ENCODE measurements around the gene HOXA4. TPM values are rescaled to one million over a fixed set of nuclear protein-coding genes. Genes with fewer than 3 reads are reported as not detected.
A peak's percentile ranks its signal among the peaks of the same experiment; 100 is the strongest.

The HOXA4 gene
- total RNA-seq, 1 donor from 2014 or later, result not detected

GRCh38 chr7:27156916-27157701 is 26.6 kb upstream of the HOXA4 start:
- TF ChIP-seq CTCF (IDR thresholded peaks at IDR 0.05) (no peak), EZH2phosphoT487 (IDR thresholded peaks at IDR 0.05) (no peak), EZH2 (IDR thresholded peaks at IDR 0.05) (no peak)
- H3K27ac ChIP-seq, result no peak overlapping the region
- H3K36me3 ChIP-seq, result no peaks in the 10 kb centered on the region
- no peaks in the 10 kb centered on the region for H3K9me3 ChIP-seq (ENCODE audit: low read depth)
- Mint-ChIP-seq H3K27ac (no peak overlapping the region), H3K4me3 (peak overlapping the region; percentile 41), H3K4me1 (peaks cover 4% of the 10 kb centered on the region), H3K9me3 (peaks cover 19% of the 10 kb centered on the region), H3K36me3 (peaks cover 4% of the 10 kb centered on the region), H3K27me3 (ENCODE audit: insufficient read depth, low read depth) (peaks cover 91% of the 10 kb centered on the region)
- peaks cover 100% of the 10 kb centered on the region for H3K27me3 ChIP-seq
- H2AFZ ChIP-seq (replicated peaks), result no peak overlapping the region
- no peaks in the 10 kb centered on the region for H3F3A ChIP-seq (ENCODE audit: low read depth)
- H3K9ac ChIP-seq, result no peak overlapping the region
- no peaks in the 10 kb centered on the region for H3K4me1 ChIP-seq
- no peak for DNase-seq (ENCODE audit: low spot score)
- no peak overlapping the region for H3K4me2 ChIP-seq
- H3K79me2 ChIP-seq (ENCODE audit: low read depth), result no peaks in the 10 kb centered on the region
- peaks cover 62% of the 10 kb centered on the region for H4K20me1 ChIP-seq (ENCODE audit: low read depth)
- no peak overlapping the region for H3K4me3 ChIP-seq

DNA sequence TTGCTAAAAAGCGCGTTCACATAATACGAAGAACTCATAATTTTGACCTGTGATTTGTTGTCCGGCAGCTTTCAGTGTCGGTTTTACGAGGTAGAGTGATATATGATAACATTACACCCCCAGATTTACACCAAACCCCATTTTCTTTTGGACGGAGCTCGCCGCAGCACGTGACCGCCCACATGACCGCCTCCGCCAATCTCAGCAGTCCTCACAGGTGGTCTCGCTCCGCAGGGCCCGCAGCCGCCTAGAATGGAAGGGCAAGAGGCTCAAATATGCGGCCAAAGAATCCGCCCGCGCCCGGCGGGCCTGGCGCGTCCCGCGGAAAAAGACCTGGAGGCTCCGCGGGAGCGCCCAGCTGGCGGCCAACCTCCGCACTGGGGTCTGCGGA is 25.9 kb upstream of the HOXA4 start, which contains the start of gene HOXA7:
TSS of gene HOXA7 (minus strand) at position 168 of the 391 bp plus-strand sequence. CDS start at position 38, 130 bp downstream.
- peak; percentile 60 for DNase-seq (ENCODE audit: low spot score)
- H3K9me3 Mint-ChIP-seq, result peaks cover 23% of the 10 kb centered on the region

GRCh38 chr7:27155816-27156507 is 25.4 kb upstream of the HOXA4 start:
- no peaks in the 10 kb centered on the region for H3K9me3 ChIP-seq (ENCODE audit: low read depth)
- Mint-ChIP-seq H3K4me1 (peaks cover 10% of the 10 kb centered on the region), H3K9me3 (peaks cover 23% of the 10 kb centered on the region), H3K27me3 (ENCODE audit: insufficient read depth, low read depth) (peaks cover 93% of the 10 kb centered on the region), H3K4me3 (peak overlapping the region; percentile 68), H3K36me3 (peaks cover 4% of the 10 kb centered on the region), H3K27ac (no peak overlapping the region)
- no peaks in the 10 kb centered on the region for H3K4me1 ChIP-seq
- peak overlapping the region; percentile 53 for H3K4me2 ChIP-seq
- no peak overlapping the region for H3K27ac ChIP-seq
- H3K9ac ChIP-seq, result no peak overlapping the region
- no peaks in the 10 kb centered on the region for H3K79me2 ChIP-seq (ENCODE audit: low read depth)
- peaks cover 100% of the 10 kb centered on the region for H3K27me3 ChIP-seq
- peak; percentile 47 for DNase-seq (ENCODE audit: low spot score)
- TF ChIP-seq EZH2phosphoT487 (IDR thresholded peaks at IDR 0.05) (peak; percentile 96), CTCF (IDR thresholded peaks at IDR 0.05) (no peak), EZH2 (IDR thresholded peaks at IDR 0.05) (peak; percentile 96)
- no peaks in the 10 kb centered on the region for H3K36me3 ChIP-seq
- H3F3A ChIP-seq (ENCODE audit: low read depth), result no peaks in the 10 kb centered on the region
- H2AFZ ChIP-seq (replicated peaks), result no peak overlapping the region
- H3K4me3 ChIP-seq, result peak overlapping the region; percentile 18
- peaks cover 74% of the 10 kb centered on the region for H4K20me1 ChIP-seq (ENCODE audit: low read depth)

More for the DNA sequence above, 25.9 kb upstream of the HOXA4 start, which contains the start of gene HOXA7:
- Mint-ChIP-seq H3K27me3 (ENCODE audit: insufficient read depth, low read depth) (peaks cover 92% of the 10 kb centered on the region), H3K4me1 (peaks cover 6% of the 10 kb centered on the region), H3K4me3 (peak within 1 kb of the TSS; percentile 68), H3K27ac (no peak within 1 kb of the TSS), H3K36me3 (peaks cover 4% of the 10 kb centered on the region)
- Histone ChIP-seq H3K9ac (no peak within 1 kb of the TSS), H3K4me3 (peak within 1 kb of the TSS; percentile 18), H3K36me3 (no peaks in the 10 kb centered on the region), H3K27ac (no peak within 1 kb of the TSS), H3K27me3 (peaks cover 100% of the 10 kb centered on the region), H4K20me1 (ENCODE audit: low read depth) (peaks cover 68% of the 10 kb centered on the region), H3K4me1 (no peaks in the 10 kb centered on the region), H3K4me2 (peak within 1 kb of the TSS; percentile 53), H3F3A (ENCODE audit: low read depth) (no peaks in the 10 kb centered on the region), H2AFZ (replicated peaks) (no peak within 1 kb of the TSS), H3K9me3 (ENCODE audit: low read depth) (no peaks in the 10 kb centered on the region), H3K79me2 (ENCODE audit: low read depth) (no peaks in the 10 kb centered on the region)
- TF ChIP-seq EZH2 (IDR thresholded peaks at IDR 0.05) (peak; percentile 82), EZH2phosphoT487 (IDR thresholded peaks at IDR 0.05) (peak; percentile 87), CTCF (IDR thresholded peaks at IDR 0.05) (no peak)

Data from neural progenitor cell (in vitro differentiated cells).